Tibial artery (tissue), 4 donors: ENCODE measurements around the gene ITGB8.
"Not testable (repeated sequence)": the region's sequence is repeated elsewhere in the genome, so short reads cannot be mapped to it uniquely, and the experiment has no call there.

Experiments used
- DNase-seq, 2 donors: peaks; one replicate each; pipeline ENCODE4 v3.0.0-alpha.2; 2019
- H3K27ac ChIP-seq, 2 donors: fragments of 200-600 bp; sonication (generic) in 1 of 2; 1 replicate in 1 of 2; 2 replicates in 1 of 2; pipeline ENCODE4 v1.5.1; 2018 to 2019; ENCODE audit warnings: mild to moderate bottlenecking in 1 of 2
- H3K27me3 ChIP-seq, 2 donors: fragments of 200-600 bp; sonication (generic) in 1 of 2; one replicate each; pipeline versions ENCODE4 v1.5.1 to v1.6.0; 2016 to 2019
- H3K36me3 ChIP-seq, 3 donors: fragments of 200-600 bp; sonication (generic) in 2 of 3; one replicate each; pipeline ENCODE4 v1.5.1; 2016 to 2019; ENCODE audit warnings: mild to moderate bottlenecking in 2 of 3
- H3K4me1 ChIP-seq, 4 donors: fragments of 200-600 bp; sonication (generic) in 2 of 4; 1 replicate in 3 of 4; 2 replicates in 1 of 4; pipeline ENCODE4 v1.5.1; 2016 to 2019
- H3K4me3 ChIP-seq, 2 donors: fragments of 200-600 bp; sonication (generic) in 1 of 2; 1 replicate in 1 of 2; 2 replicates in 1 of 2; pipeline ENCODE4 v1.5.1; 2018 to 2019; ENCODE audit warnings: mild to moderate bottlenecking in 2 of 2
- H3K9me3 ChIP-seq, 3 donors: fragments of 200-600 bp; sonication (generic) in 1 of 3; one replicate each; pipeline ENCODE4 v1.5.1; 2016 to 2019
- CTCF ChIP-seq, 2 experiments: fragments of 200-600 bp in 1 of 2; fragments of 450-650 bp in 1 of 2; IDR thresholded peaks; one replicate each; pipeline ENCODE4 v1.5.1; 2017 to 2019; ENCODE audit warnings: antibody characterized with exemption in 2 of 2, mild to moderate bottlenecking in 1 of 2, moderate library complexity in 1 of 2
- intact Hi-C: fragments of 100-400 bp; cut with DNase I; formaldehyde crosslinking; loops from one replicate; pipeline ENCODE4 v1.15.0; 2023; ENCODE audit warnings: low total_unique reads

ITGB8 gene

GRCh38 chr7:20298486-20298901 lies 32.2 kb upstream of the ITGB8 start:
- H3K4me3 ChIP-seq: no peak overlapping the region
- no peak for DNase-seq
- TF ChIP-seq CTCF (IDR thresholded peaks at IDR 0.05): no peak
- H3K27me3 ChIP-seq: no peaks in the 10 kb centered on the region
- intact Hi-C loops: no loop called here
- no peaks in the 10 kb centered on the region for H3K4me1 ChIP-seq
- no peaks in the 10 kb centered on the region for H3K36me3 ChIP-seq
- peaks cover 0 to 3% (median 0%) of the 10 kb centered on the region in 3 donors for H3K9me3 ChIP-seq
- no peak overlapping the region for H3K27ac ChIP-seq

- no peak for TF ChIP-seq CTCF (IDR thresholded peaks at IDR 0.05)
- H3K4me1 ChIP-seq: no peaks in the 10 kb centered on the region
- no peaks in the 10 kb centered on the region for H3K27me3 ChIP-seq
- no peak for DNase-seq
- H3K27ac ChIP-seq: no peak overlapping the region
- H3K4me3 ChIP-seq: no peak overlapping the region
- no peaks in the 10 kb centered on the region for H3K36me3 ChIP-seq
- H3K9me3 ChIP-seq: peaks cover 0 to 3% (median 0%) of the 10 kb centered on the region in 3 donors
- intact Hi-C loops: no loop called here
Observed at GRCh38 chr7:20299145-20299544, 31.6 kb upstream of the ITGB8 start.

- Histone ChIP-seq H3K4me1 (no peaks in the 10 kb centered on the region), H3K9me3 (peaks cover 0 to 3% (median 0%) of the 10 kb centered on the region in 3 donors), H3K4me3 (no peak overlapping the region), H3K27me3 (no peaks in the 10 kb centered on the region), H3K36me3 (no peaks in the 10 kb centered on the region), H3K27ac (peak overlapping the region in 1 of 2 donors; percentile 14)
- intact Hi-C loops: no loop called here
- TF ChIP-seq CTCF (IDR thresholded peaks at IDR 0.05): no peak
- no peak for DNase-seq
Observed at GRCh38 chr7:20299647-20300312, 30.9 kb upstream of the ITGB8 start.

- intact Hi-C loops: no loop called here
- TF ChIP-seq CTCF (IDR thresholded peaks at IDR 0.05): no peak
- Histone ChIP-seq H3K4me1 (no peaks in the 10 kb centered on the region), H3K4me3 (no peak overlapping the region), H3K27ac (no peak overlapping the region), H3K27me3 (no peaks in the 10 kb centered on the region), H3K36me3 (no peaks in the 10 kb centered on the region), H3K9me3 (no peaks in the 10 kb centered on the region)
- no peak for DNase-seq
Observed at GRCh38 chr7:20301311-20301939, 29.3 kb upstream of the ITGB8 start.

- not testable (repeated sequence) for DNase-seq
Observed at GRCh38 chr7:20302300-20302699, 28.4 kb upstream of the ITGB8 start.

GRCh38 chr7:20302891-20303290 lies 27.8 kb upstream of the ITGB8 start:
- no peaks in the 10 kb centered on the region for H3K9me3 ChIP-seq
- no peak overlapping the region for H3K27ac ChIP-seq
- no peak for TF ChIP-seq CTCF (IDR thresholded peaks at IDR 0.05)
- no peak for DNase-seq
- H3K36me3 ChIP-seq: no peaks in the 10 kb centered on the region
- no peaks in the 10 kb centered on the region for H3K4me1 ChIP-seq
- no peak overlapping the region for H3K4me3 ChIP-seq
- H3K27me3 ChIP-seq: no peaks in the 10 kb centered on the region
- intact Hi-C loops: no loop called here

More at GRCh38 chr7:20302300-20302699, 28.4 kb upstream of the ITGB8 start:
- H3K36me3 ChIP-seq, H3K4me3 ChIP-seq, H3K27me3 ChIP-seq, H3K27ac ChIP-seq, H3K4me1 ChIP-seq, intact Hi-C loops, H3K9me3 ChIP-seq: not testable (repeated sequence)
